T-helper 9 cell (primary cell): ENCODE results near the gene BRD3.
A peak's percentile ranks its signal among the peaks of the same experiment; 100 is the strongest.
"Not testable (repeated sequence)": the region's sequence is repeated elsewhere in the genome, so short reads cannot be mapped to it uniquely, and the experiment has no call there.

Source experiments
- DNase-seq: peaks from one replicate; pipeline ENCODE4 v3.0.0-alpha.2; 2020
- total RNA-seq, 2 donors: gene quantifications; one replicate each; lab custom pipeline; 2026; lab: John Stamatoyannopoulos, UW

BRD3 gene
- 33.1 to 42.2 reads per million in 2 donors for total RNA-seq

DNA sequence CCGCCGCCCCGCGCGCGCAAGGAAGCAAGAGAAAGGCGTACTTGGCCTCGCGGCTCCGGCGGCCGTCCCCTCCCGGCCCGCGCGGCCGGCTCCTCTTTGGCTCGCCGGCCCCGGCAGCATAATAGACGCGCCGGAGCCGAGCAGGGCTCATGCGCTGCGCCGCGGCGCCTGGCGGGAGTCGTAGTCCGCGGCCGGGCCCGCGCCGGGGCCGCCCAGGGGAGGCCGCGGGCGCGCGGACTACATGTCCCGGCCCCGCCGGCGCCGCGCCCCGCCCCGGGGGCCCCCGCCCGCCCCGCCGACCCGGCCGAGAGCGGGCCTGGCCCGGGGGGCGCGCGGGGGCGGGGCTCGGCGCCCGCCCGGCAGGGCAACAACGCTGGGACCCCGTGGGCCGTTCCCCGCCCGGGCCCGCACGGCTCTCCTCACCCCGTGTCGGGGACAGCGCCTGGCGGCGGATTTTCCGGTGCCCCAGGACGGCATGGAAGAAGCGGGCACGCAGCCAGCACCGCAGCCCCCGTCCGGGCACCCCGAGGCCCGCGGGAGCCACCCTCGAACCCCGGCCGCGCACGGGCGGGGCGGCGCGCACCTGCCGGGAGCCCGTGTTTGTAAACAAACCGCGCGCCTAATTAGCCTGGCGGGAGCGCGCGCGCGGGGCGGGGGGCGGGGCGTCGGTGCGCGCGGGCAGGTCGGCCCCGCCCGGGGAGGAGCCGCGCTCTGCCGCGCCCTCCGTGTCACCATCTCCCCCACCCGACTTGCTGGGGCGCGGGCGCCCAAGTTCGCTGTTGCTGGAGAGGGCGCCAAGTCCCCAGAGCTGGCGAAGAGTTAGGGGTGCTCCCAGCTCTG lies at the start of gene BRD3:
Gene BRD3 (minus strand): TSS at position 123 of the 840 bp plus-strand sequence. CDS start 14,549 bp downstream, outside the sequence.
- DNase-seq = peak; percentile 78

DNA sequence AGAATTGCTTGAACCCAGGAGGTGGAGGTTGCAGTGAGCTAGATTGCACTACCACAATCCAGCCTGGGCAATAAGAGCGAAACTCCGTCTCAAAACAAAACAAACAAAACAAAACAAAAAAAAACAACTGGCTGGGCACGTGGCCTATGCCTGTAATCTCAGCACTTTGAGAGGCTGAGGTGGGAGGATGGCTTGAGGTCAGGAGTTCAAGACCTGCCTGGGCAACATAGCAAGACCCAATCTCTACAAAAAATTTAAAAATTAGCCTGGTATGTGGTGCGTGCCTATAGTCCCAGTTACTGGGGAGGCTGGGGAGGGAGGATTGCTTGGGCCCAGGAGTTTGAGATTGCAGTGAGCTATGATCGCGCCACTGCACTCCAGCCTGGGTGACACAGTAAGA lies 44.7 kb upstream of the BRD3 start:
- no peak for DNase-seq

DNA sequence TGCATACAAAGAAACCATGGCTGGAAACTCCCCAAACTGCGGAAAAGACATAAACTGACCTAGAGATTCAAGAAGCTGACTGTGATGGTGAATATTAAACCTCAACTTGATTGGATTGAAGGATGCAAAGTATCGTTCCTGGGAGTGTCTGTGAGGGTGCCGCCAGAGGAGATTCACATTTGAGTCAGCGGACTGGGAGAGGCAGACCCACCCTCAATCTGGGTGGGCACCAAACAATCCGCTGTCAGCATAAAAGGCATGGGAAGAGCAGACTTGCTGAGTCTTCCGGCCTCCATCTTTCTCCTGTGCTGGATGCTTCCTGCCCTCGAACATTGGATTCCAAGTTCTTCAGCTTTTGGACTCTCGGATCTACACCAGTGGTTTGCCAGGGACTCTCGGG lies 43.2 kb upstream of the BRD3 start:
- no peak for DNase-seq

DNA sequence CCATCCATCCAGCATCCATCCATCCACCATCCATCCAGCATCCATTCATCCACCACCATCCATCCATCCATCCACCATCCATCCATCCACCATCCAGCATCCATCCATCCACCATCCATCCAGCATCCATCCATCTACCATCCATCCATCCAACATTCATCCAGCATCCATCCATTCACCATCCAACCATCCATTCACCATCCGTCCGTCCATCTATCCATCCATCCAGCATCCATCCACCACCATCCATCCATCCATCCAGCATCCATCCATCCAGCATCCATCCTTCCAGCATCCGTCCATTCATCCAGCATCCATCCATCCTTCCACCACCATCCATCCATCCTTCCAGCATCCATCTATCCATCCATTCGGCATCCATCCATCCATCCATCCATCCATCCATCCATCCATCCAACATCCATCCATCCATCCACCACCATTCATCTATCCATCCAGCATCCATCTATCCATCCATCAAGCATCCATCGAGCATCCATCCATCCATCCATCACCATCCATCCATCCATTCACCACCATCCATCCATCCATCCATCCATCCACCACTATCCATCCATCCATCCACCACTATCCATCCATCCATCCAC lies 35.7 kb upstream of the BRD3 start:
- DNase-seq = no peak

DNA sequence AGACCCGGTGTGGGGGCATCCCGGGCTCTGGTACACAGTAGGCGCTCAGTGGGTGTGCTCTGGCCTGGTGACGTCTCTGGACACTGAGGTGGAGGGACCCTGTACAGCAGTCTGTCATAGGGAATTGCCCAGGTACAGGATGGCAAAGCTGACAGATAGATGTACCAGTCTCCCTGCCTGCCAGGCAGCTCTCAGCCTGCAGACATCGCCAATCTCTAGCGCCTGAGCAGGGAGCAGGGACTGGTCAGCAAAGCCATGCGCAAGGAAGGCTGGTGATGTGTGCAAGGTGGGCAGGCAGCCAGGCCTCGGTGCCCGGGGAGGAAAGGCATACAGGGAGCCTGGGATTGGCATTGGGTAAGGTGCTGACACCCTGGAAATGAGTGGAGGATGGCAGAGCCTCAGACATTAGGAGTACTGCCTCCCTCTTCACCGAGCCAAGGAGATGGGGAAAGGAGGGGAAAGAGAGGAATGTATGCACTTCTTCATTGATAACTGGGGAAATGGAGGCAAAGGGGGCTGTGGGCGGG lies 33.9 kb upstream of the BRD3 start:
- DNase-seq = no peak

DNA sequence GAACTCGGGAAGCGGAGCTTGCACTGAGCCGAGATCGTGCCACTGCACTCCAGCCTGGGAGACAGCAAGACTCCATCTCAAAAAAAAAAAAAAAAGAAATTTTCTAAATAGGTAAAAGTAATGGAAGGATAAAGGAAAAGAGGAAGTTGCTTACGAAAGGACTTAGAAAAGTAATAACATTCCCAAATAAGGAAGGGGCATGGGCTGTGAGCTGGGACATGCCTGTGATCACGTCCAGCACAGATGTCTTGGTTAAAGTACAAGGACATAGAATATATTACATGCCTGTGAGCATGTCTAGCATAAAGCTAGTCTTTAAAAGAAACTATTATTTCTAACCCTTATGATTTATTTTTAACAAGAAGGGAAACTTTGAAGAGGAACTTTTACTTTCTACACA lies 33.3 kb upstream of the BRD3 start:
- DNase-seq = not testable (repeated sequence)

DNA sequence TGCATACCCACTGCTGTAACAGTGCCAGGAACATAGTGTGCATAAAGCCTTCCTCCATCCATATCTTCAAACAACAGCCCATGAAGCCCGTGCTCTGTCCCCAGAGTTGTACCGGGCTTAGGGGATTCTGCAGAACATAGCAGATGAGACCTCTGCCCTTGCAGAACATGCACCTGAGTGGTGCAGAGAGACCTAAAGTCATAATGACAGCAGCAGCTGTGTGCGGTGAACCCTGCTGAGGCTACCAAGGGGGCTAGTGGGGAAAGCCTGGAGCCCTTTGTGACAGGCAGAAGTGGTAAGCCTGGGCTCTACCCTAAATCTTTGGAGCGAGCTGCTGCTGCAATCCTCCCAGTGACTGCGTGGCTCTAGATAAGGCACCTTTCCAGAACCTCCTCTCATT lies 32.2 kb upstream of the BRD3 start:
- DNase-seq = no peak

DNA sequence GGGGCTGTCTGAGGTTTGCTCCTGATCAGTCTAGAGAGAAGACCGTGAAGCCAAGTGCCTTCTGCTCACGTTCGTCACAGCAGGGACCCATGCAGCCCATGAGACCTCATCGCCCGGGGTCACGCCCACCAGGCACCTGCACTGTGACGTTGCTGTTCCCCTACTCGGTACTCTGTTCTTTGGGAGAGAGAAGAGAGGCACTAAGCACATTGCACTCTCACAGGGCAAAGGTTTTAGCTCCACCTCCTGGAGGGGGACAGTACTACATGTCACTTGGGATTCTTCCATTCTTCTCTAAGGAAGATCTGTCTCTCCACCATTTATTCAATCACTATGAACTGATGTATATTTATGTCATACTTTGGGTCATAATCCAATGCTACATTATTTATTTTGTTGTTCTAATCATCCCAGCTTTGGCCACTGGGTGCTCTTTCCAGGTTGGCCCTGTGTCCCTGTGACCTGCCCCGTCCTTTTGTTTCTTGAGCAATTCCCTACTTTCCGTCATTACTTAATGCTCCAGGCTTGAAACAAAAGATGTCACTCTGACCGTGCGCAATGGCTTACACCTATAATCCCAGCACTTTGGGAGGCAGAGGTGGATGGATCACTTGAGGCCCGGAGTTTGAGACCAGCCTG lies 31.4 kb upstream of the BRD3 start:
- peak; percentile 48 for DNase-seq

DNA sequence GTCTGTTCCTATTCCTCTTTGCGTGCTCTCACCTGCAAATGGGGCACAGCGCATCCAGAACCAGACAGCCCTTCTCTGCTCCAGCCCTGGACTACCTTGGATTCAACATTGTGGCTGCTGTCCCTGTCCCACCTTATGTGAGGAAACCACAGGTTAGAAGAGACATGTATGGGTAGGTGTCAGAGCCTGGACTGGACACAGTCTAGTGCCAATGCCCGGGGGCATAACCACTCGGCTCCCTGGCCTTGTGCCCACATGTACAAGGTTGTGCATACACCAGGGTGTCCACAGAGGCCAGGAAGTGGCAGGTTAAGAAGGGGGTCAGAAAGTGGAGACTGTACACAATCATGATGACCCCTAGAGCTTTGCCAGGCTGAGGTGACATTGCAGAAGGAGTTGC lies 22.1 kb upstream of the BRD3 start:
- no peak for DNase-seq

DNA sequence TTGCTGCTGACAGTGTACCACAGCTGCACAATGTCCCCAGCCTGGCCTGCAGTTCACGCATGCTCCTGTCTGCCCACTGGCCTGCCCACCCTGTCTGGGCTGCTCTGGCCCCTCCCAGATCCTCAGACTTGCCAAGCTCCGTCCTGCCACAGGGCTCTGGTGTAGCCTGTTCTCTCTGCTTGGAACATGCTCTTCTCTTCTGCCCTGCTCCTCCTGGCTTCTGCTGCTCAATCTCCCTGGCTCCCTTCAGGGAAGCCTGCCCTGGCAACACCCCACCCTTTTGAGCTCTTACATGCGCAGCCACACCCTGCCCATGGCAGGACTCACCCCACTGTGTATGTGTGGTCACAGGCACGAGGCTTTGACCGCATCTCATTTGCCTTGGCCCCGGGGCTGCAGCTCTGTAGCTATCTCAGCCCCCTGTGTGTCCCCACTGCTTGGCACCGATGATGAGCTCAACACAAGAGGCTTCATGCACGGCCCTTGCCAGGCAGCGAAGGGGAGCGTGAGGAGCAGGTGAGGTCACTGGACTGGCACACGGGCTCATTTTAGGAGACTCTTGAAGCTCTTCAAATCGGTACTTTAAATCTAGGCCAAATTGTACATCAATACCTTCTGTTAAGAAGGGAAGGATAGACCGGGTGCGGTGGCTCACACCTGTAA lies 20.4 kb upstream of the BRD3 start:
- DNase-seq = no peak

DNA sequence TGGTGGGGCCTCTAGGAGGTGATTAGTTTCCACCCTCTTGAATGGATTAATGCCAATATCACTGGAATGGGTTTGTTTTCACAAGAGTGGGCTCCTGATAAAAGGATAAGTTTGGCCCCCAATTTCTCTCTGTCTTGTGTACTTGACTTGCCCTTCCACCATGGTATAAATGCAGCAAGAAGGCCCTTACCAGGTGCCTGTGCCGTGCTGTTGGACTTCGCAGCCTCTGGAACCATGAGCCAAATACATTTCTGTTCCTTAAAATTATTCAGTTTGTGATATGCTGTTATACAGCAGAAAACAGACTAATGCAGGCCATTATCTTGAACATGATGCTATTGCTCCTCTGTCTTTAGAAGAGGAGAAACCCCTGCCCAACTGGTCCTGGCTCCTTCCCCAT lies 17.8 kb upstream of the BRD3 start:
- no peak for DNase-seq

DNA sequence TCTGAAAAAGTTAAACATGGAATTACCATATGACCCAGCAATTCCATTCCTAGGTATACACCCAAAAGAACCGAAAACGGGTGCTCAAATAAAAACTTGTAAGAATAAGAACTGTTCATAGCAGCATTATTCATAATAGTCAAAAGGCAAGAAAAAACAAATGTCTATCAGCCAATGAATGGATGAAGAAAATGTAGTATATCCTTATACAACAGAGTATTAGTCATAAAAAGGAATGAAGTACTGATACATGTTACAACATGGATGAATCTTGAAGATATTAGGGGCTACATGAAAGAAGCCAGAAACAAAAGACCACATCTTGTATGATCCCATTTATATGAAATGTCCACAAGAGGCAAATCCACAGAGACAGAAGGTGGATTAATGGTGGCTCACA lies 15.6 kb upstream of the BRD3 start:
- DNase-seq = no peak

DNA sequence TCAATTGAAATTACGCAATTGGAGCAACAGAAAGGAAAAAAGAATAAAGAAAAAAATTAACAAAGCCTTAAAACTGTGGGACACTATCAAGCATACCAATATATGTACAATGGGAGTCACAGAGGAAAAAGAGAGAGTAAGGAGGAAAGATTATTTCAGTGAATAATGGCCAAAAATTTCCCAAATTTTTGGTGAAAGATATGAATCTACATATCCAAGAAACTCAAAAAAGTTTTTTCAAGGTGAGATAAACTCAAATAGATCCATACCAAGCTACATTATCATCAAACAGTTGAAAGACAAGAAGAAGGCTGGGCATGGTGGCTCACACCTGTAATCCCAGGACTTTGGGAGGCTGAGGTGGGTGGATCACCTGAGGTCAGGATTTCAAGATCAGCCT lies 8.8 kb upstream of the BRD3 start:
- DNase-seq = no peak

DNA sequence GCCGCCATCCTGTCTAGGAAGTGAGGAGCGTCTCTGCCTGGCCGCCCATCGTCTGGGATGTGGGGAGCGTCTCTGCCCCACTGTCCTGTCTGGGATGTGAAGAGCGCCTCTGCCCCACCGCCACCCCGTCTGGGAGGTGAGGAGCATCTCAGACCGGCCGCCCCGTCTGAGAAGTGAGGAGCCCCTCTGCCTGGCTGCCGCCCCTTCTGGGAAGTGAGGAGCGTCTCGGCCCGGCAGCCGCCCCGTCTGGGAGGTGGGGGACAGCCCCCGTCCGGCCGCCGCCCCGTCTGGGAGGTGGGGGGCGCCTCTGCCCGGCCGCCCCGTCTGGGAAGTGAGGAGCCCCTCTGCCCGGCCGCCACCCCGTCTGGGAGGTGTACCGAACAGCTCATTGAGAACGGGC lies 7.9 kb upstream of the BRD3 start:
- not testable (repeated sequence) for DNase-seq

DNA sequence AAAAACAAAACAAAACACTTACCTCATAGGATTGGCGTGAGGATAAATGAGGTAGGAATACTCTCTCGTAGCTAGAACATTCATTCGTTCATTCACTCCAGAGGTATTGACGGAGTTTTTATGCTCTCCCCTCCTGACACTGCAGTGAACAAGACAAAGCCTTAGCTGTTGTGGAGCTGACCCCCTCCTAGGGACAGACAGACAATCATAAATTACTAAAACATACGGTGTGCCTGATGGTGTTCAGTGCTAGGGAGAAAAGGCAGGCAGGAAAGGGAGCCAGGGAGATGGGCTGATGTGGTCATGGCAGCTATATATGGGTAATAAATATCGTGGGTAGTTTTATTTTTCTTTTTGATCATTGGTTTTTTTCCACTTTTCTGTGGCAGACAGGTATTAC lies 5.7 kb upstream of the BRD3 start:
- DNase-seq = no peak

DNA sequence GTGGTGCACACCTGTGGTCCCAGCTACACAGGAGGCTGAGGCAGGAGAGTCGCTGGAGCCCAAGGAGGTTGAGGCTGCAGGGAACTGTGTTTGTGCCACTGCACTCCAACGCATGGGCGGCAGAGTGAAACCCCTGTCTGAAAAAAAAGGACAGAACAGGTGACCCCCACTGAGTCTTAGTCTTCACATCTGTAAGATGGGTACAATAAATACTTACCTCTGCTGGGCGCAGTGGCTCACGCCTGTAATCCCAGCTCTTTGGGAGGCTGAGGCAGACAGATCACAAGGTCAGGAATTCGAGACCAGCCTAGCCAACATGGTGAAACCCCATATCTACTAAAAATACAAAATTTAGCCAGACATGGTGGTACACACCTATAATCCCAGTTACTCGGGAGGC lies 4.9 kb upstream of the BRD3 start:
- not testable (repeated sequence) for DNase-seq

DNA sequence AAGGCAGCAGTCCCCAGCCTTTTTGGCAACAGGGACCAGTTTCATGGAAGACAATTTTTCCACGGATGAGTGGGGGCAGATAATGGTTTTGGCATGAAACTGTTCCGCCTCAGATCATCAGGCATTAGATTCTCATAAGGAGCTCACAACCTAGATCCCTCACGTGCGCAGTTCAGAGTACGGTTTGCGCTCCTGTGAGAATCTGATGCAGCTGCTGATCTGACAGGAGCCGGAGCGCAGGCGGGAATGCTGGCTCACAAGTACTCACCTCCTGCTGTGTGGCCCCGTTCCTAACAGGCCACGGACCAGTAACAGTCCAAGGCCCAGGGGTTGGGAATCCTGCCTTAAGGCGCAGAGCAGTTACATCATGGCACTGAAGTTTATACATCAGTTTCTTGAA lies 3.3 kb upstream of the BRD3 start:
- DNase-seq = no peak

DNA sequence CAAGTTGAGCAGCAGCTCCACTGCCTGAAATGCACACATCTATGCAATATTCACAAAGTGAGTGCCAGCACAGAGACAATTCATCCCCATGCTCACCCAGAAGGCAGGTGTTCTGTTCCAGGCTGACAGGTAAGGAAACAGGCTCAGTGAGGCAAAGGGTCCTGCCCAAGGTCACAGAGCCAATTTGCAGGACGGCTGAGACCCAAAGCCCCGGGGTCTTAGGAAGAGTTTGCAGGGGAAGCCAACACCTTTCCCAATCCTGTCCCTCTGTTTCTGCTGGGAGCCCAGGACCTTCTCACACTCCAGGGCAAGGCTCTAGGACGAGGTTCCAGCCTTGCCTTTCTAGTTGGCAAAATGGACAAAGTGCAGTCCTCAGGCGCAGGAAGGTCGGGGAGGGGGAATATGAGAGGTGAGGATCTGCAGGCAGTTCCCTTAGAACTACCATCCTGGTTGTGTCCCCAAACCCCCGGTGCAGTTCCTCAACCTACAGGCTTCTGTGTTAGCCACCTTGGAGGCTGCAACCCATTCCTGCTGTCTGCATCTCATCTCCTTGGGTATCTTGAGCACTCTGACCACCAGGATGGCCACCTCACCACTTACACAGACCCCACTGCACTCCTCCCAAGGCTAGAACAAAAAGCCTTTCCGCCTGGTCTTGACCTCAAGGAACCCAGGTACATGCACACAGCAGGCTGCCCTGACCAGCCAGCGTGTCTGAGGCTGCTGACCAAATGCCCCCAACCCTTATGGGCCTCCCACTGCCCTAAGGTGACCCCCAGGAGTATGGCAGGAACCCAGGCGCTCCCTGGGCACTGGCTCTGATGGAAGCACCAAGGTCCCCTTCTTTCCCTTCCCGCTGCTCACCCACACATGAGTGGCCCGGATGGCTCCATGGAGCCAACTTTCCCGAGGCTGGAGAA lies 1.9 kb upstream of the BRD3 start:
- DNase-seq = no peak

DNA sequence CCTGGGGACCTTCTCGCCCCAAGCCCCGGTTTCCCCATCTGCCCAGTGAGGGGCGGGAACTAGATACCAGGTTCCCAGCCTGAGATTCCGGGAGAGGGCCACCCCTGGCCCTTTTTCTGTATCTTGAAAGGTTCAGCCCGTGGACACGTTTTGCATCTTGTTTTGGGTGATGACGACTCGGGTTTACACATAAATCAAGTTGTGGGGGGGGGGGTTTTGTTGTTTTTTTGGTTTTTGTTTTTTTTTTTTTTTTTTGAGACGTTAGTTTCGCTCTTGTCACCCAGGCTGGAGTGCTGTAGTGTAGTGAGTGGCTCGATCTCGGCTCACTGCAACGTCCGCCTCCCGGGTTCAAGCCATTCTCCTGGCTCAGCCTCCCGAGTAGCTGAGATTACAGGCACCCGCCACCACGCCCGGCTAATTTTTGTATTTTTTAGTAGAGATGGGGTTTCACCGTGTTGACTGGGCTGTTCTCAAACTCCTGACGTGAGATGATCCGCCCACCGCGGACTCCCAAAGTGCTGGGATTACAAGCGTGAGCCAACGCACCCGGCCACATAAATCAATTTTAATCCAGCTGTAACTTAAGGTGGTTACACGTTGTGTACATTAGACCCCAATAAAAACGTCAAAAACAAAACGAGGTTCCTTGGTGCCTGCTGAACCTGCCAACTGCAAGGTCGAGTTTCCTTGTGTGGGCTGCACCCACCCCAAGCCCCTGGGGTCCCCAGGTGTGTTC lies 1.1 kb upstream of the BRD3 start:
- no peak for DNase-seq

DNA sequence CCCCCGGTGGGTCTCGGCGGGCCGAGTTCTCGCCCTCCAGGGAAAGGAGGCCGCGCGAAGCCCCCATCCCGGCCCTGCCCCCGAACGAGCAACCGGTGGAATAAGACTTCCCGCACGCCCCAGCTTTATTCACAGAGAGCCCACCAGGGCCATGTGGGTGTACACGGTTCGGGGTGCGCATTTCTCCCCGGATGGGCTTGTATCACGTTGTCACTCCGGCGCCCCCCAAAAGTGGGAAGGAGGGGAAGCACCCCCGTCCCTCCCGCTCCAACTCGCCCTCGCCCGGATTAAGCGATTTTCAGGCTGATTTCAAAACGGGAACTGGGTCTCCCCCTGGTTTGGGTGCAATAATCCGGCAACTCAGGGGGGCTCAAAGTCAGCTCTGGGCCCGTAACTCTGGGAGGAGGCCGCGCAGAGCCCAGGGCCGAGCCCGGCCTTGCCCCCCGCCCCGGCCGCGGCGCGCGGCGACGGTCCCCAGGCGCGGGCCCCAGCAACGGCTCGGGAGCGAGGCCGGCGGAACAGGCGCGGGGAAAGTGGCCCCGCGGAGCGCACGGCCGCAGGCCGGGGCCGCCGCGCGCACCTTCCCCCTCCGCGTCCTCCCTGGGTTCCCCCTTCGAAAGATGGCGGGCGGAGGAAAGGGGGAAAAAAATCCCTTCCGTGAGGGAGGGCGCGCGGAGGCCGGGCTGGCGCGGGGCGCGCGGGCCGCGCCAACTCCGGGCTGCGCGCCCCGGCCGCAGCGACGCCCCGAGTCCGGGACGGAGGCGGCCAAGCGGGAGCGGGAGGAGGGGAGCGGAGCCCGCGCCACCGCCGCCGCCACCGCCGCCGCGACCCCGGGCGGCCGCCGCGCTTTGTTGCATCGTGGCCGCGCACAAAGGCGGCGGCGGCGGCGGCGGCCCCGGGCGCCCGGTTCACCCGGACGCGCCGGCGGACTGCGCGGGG lies 644 bp downstream of the BRD3 start:
- DNase-seq = peak; percentile 51
